Stimulated activated CD8-positive, alpha-beta memory T cell treated with anti-CD3 and anti-CD28 coated beads, Interleukin-4, amount 100 ng/mL, for 4 hours (primary cell): Measurements from ENCODE around the gene BZW2.

Source experiments
- DNase-seq, 2 donors: peaks; one replicate each; pipeline ENCODE4 v3.0.0-alpha.2; 2020; ENCODE audit warnings: low read depth in 2 of 2, low spot score in 1 of 2

Gene BZW2

DNA sequence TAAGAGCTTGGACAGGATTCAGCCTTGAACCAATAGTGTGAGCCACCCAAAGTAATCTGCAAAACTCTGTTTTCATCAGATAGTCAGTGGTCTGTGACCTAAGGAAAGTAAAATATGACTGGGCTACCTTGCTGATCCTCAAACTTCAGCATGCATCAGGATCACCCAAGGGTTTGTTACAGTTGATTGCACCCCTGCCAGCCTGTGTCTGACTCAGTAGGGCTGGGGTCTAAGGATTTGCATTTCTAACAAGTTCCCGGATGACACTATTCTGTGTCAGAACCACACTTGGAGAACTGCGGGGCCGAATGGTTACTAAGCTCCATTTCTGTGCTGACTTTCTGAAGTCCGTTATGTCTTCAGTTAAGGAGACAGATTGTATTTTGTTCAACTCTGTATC, 66.9 kb downstream of the BZW2 start:
- DNase-seq: no peak

DNA sequence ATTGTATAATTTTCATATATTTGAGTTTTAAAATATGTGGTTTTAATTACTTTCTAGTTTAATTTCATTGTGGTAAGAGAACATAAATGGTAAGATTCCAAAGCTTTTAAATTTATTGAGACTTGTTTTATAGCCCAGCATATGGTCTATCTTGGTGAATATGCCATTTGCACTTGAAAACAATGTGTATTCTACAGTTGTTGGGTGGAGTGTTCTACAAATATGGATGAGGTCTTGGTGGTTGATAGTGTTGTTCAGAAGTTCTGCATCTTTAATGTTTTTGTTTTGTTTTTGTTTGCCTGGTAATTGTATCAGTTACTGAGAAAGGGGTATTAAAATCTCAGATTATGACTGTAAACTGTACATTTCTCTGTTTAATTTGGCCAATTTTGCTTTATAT, 69.9 kb downstream of the BZW2 start:
- no peak for DNase-seq

DNA sequence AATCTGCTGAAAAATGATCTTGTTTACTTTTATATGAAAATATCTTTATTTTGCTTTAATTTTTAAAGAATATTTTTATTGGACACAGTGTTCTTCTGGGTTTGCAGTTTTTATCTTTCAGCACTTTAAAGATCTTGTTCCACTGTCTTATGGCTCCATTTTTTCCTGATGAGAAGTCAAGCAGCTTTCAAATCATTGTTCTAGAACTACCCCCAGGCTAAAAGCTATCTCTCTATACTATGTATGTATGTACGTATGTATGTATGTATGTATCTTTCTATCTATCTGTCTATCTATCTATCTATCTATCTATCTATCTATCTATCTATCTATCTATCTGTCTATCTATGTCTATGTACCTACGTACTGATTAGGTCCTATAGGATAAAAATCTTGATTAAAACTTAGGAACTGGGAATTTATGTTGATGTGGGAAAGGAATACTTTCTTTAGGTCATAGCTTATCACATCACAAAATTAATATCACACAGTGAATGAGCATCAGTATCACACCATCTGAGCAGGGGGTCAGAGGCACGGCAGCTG, 72.2 kb downstream of the BZW2 start:
- no peak for DNase-seq

- DNase-seq: no peak
Observed at GRCh38 chr7:16719699-16720098, 73.7 kb downstream of the BZW2 start.

- no peak for DNase-seq
Observed at GRCh38 chr7:16721541-16721940, 75.6 kb downstream of the BZW2 start.

GRCh38 chr7:16724344-16724743, 78.4 kb downstream of the BZW2 start:
- DNase-seq: no peak

DNA sequence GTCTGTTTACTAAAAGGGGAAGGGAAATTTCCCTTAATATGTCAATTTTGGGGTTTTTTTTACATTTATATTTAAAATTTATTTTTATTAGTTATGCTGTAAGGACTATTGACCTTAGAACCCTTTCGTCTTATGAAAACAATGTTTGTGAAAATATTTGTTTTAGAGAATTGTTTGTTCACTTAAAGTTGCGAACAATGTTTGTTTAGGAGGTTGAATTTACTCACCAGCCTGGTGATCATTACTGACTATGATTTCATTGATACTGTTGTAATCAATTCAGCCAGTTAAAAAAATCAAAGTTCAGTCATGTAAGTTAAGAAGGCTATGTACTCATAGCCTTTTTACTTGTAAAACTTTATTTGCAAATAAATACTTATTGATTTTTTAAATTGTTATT, 80.2 kb downstream of the BZW2 start:
- DNase-seq: no peak

GRCh38 chr7:16727736-16728135, 81.8 kb downstream of the BZW2 start:
- no peak for DNase-seq

DNA sequence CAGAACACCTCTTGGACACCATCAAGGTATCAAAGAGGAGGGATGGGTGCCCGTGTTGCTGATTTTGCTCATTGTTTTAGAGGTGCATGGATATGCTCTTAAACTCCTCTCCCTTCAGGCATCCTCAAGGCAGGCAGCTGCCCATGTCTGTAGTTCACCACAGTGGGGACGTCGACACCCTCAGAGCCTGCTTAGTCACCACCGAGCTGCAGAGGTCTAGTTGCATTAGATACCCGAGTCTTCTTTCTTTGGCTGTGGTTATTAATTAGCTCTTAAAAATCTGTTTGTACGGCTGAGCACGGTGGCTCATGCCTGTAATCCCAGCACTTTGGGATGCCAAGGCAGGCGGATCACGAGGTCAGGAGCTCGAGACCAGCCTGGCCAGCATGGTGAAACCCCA, 82.8 kb downstream of the BZW2 start:
- DNase-seq: no peak

DNA sequence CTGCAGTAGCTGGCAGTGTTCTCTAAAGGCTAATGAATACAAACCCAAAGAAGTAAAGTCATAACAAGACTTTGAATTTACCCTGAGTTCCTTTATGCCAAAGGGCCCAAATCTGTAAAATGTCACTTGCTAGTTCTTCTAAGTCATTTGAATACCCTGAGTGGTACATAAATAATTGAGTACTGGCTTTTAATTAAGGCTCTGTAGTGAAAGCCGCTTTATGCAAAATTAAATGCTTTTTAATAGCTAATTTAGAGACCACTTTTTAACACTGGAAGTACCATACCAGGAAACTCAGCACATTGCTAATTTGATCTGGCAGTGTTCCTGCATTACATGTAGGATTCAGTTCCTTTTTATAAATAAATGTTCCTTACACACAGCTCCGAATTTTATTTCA, 83.6 kb downstream of the BZW2 start:
- DNase-seq: no peak

DNA sequence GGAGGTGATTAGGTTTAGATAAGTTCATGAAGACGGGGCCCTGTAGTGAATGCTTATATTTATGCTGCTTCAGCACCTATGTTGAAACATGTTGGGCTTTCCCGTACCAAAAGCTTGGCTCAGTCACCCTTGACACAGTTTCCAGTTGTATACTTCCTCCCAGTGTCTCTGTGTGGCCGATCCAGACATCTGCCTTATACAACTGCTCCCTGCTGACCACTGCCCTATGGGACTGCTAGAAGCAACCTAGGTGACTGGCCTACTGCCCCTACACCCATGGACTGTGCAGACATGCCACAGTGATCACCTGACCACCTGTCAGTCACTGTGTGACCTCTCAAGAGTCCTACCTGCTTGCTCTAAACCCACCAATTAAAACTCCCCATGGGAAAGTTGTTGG, 85.0 kb downstream of the BZW2 start:
- DNase-seq: no peak

DNA sequence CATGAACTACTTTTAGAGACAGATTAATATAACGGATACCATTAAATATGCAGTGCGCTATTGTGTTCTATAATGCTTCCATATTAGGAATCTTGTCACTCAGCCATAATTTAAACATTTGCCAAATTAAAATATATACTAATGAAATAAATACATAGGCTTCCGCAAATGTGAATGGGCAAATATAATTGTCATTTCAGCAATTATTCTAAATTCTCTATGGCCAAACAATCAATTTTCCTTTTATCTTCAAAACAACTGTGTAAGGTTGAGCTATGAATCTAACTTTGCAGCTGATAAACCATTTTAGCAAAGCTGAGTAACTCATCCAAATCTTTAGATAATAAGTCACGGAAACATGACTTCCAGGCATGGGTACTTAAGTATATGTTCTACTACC, 86.8 kb downstream of the BZW2 start:
- no peak for DNase-seq

DNA sequence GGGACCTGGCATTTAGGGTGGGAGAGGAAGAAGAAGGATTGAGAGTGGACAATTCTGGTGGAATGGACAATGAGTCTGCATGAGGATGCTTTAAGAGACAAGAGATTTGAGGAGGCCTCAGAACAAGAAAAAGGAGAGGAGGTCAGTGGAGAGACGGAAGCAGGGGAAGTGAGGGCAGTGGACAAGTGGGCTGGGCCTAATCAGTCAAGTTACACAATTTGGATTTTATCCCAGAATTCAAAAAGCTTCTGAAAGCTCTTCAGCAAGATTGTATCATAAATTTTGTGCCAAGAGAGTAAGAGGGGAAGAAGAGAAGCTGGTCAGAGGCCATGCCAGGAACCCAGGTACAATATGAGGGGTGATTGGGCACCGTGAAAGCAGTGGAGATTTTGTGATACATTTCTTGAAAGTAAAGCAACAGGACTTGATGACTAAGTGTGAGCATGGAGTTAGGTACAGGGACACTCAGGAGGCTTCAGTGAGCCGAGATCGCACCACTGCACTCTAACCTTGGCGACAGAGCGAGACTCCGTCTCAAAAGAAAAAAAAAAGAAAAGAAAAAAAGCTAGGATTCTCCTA, 88.3 kb downstream of the BZW2 start:
- no peak for DNase-seq

- no peak for DNase-seq
Observed at GRCh38 chr7:16735020-16735419, 89.0 kb downstream of the BZW2 start.

GRCh38 chr7:16738011-16738688, 92.2 kb downstream of the BZW2 start:
- no peak for DNase-seq

GRCh38 chr7:16739863-16740622, 94.1 kb downstream of the BZW2 start:
- DNase-seq: no peak

GRCh38 chr7:16740623-16740953, 94.6 kb downstream of the BZW2 start:
- DNase-seq: no peak

GRCh38 chr7:16740996-16741395, 95.0 kb downstream of the BZW2 start:
- no peak for DNase-seq

GRCh38 chr7:16741676-16742075, 95.7 kb downstream of the BZW2 start:
- no peak for DNase-seq

GRCh38 chr7:16742547-16742946, 96.6 kb downstream of the BZW2 start:
- DNase-seq: no peak

DNA sequence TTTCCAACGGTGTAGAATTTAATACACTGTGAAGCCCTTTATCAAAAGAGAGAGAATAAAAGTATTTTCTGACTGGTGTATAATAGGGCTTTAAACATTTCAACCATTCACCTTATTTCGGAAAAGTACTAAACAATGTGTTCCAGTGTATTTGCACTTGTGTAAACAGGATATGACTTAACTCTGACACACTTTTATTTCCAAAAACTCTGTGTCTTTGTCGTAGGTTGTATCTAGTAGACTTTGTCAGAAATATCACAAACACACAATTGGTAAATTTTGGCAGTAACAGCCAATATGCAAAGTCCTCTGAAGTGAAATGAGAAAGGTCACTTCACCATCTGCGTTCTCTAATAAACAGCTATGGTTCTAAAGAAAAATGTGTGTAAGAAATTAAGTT, 97.3 kb downstream of the BZW2 start:
- DNase-seq: no peak

- DNase-seq: no peak
Observed at GRCh38 chr7:16744518-16745250, 98.7 kb downstream of the BZW2 start.
